GM12878 (cell line): Measurements from ENCODE around the gene NUBPL. TPM values are rescaled to one million over a fixed set of nuclear protein-coding genes. Genes with fewer than 3 reads are reported as not detected.

Experiments
- ATAC-seq: fragments of 200-7000 bp; cut with Tn5 transposase; 3 replicates; pipeline ENCODE4 v1.9.1; 2020; ENCODE audit warnings: mild to moderate bottlenecking, moderate library complexity
- BruUV-seq: library from RNA; stranded (reverse); fragments of 400-500 nt; replicated peaks from 2 replicates; lab custom pipeline; 2021; lab: Mats Ljungman, UMichigan
- CTCF ChIA-PET: fragments of 300-600 bp; sonication (Branson Sonifier 250); formaldehyde crosslinking; extraction: SDS; loops from one replicate; lab custom pipeline; 2021; ENCODE audit warnings: inconsistent platforms; lab: Yijun Ruan, JAX
- POLR2A ChIA-PET: fragments of 350-600 bp; formaldehyde crosslinking; extraction: SDS; loops from one replicate; lab custom pipeline; 2021; ENCODE audit warnings: inconsistent platforms; lab: Charles Lee
- RAD21 ChIA-PET: fragments of 300-600 bp; sonication (Branson Sonifier 250); formaldehyde crosslinking; loops from one replicate; lab custom pipeline; 2023; ENCODE audit warnings: antibody characterized with exemption; ENCODE audit not compliant: unreplicated experiment; lab: Charles Lee
- SMC1A ChIA-PET: fragments of 300-600 bp; sonication (Branson Sonifier 250); formaldehyde crosslinking; loops from one replicate; lab custom pipeline; 2023; ENCODE audit not compliant: unreplicated experiment, uncharacterized antibody; lab: Charles Lee
- DNase-seq: peaks from one replicate; pipeline ENCODE4 v3.0.0-alpha.2; 2011; ENCODE audit warnings: low read depth, low spot score
- FAIRE-seq: peaks from 3 replicates; lab custom pipeline; 2011; peaks lifted over from hg19 to GRCh38; lab: Jason Lieb, UNC
- H2AFZ ChIP-seq: 2 replicates; pipeline ENCODE4 v1.6.0; 2011; ENCODE audit warnings: low read depth, low read length, control low read depth; ENCODE audit not compliant: control insufficient read depth
- H3K27ac ChIP-seq: 2 replicates; pipeline ENCODE4 v1.5.1; 2011; ENCODE audit warnings: control low read depth; ENCODE audit not compliant: control insufficient read depth, insufficient read depth
- H3K27me3 ChIP-seq, 2 experiments: replicated peaks in 1 of 2; 2 replicates each; pipeline versions ENCODE4 v1.6.0 to v1.6.1; 2011; ENCODE audit warnings: low read length in 1 of 2; ENCODE audit not compliant: control insufficient read depth in 2 of 2, insufficient read depth in 2 of 2
- H3K36me3 ChIP-seq, 2 experiments: 2 replicates each; pipeline ENCODE4 v1.5.1; 2011; ENCODE audit warnings: low read length in 1 of 2; ENCODE audit not compliant: control insufficient read depth in 2 of 2, insufficient read depth in 2 of 2
- H3K4me1 ChIP-seq: 2 replicates; pipeline ENCODE4 v1.6.1; 2011; ENCODE audit warnings: mild to moderate bottlenecking, low read length, moderate library complexity, mixed read lengths; ENCODE audit not compliant: control insufficient read depth, insufficient read depth
- H3K4me2 ChIP-seq: 2 replicates; pipeline ENCODE4 v1.6.0; 2011; ENCODE audit warnings: control low read depth; ENCODE audit not compliant: control insufficient read depth, insufficient read depth
- H3K4me3 ChIP-seq: fragments of 200-600 bp; sonication (generic); 2 replicates; pipeline ENCODE4 v1.5.1; 2016
- H3K79me2 ChIP-seq: 2 replicates; pipeline ENCODE4 v1.6.0; 2011; ENCODE audit warnings: low read length; ENCODE audit not compliant: control insufficient read depth, insufficient read depth
- H3K9ac ChIP-seq: 2 replicates; pipeline ENCODE4 v1.8.0; 2011; ENCODE audit warnings: low read length, control low read depth, mixed read lengths; ENCODE audit not compliant: control insufficient read depth, insufficient read depth
- H3K9me3 ChIP-seq: replicated peaks from 3 replicates; pipeline ENCODE4 v1.5.1; 2011; ENCODE audit warnings: mild to moderate bottlenecking, low read length; ENCODE audit not compliant: control insufficient read depth, insufficient read depth
- H4K20me1 ChIP-seq: 2 replicates; pipeline ENCODE4 v1.6.0; 2011; ENCODE audit not compliant: control insufficient read depth, insufficient read depth
- BACH1 ChIP-seq: fragments of 450-650 bp; IDR thresholded peaks from 2 replicates; pipeline ENCODE4 v1.6.1; 2017; ENCODE audit warnings: mild to moderate bottlenecking, borderline replicate concordance
- CBX3 ChIP-seq: fragments of 200-600 bp; sonication (generic); IDR thresholded peaks from 2 replicates; pipeline ENCODE4 v1.6.1; 2016; ENCODE audit warnings: low read depth, borderline replicate concordance
- CHD1 ChIP-seq: IDR thresholded peaks from 2 replicates; pipeline ENCODE4 v1.6.1; 2012; ENCODE audit warnings: low read depth, low read length, improper control_type of control experiment
- CREM ChIP-seq: IDR thresholded peaks from 2 replicates; pipeline ENCODE4 v1.6.1; 2014; ENCODE audit warnings: antibody characterized with exemption, low read depth
- EED ChIP-seq: sonication (generic); IDR thresholded peaks from 2 replicates; pipeline ENCODE4 v1.6.1; 2016; ENCODE audit warnings: antibody characterized with exemption, low read depth
- ESRRA ChIP-seq: IDR thresholded peaks from 2 replicates; pipeline ENCODE4 v1.6.1; 2012; ENCODE audit warnings: mild to moderate bottlenecking, low read length, improper control_type of control experiment
- FOXM1 ChIP-seq: IDR thresholded peaks from 2 replicates; pipeline ENCODE4 v1.6.1; 2012; ENCODE audit warnings: low read depth, mild to moderate bottlenecking, inconsistent platforms, low read length, moderate library complexity
- NBN ChIP-seq: fragments of 450-650 bp; IDR thresholded peaks from 2 replicates; pipeline ENCODE4 v1.6.1; 2016
- NRF1 ChIP-seq: conservative IDR thresholded peaks from 2 replicates; pipeline ENCODE4 v1.6.1; 2011; ENCODE audit warnings: mild to moderate bottlenecking, low read depth, low read length, improper control_type of control experiment
- TAF1 ChIP-seq: IDR thresholded peaks from 2 replicates; pipeline ENCODE4 v1.6.1; 2011; ENCODE audit warnings: mild to moderate bottlenecking, low read depth, low read length, borderline replicate concordance
- TCF12 ChIP-seq: IDR thresholded peaks from 2 replicates; pipeline ENCODE4 v1.6.1; 2011; ENCODE audit warnings: low read depth, mild to moderate bottlenecking, low read length
- ZNF274 ChIP-seq: IDR thresholded peaks from one replicate; pipeline ENCODE4 v1.8.0; 2011; ENCODE audit not compliant: insufficient read length, insufficient read depth
- in situ Hi-C: fragments of 300-500 bp; cut with MboI; formaldehyde crosslinking; loops from 9 replicates; pipeline ENCODE4 v1.14.3; 2018; ENCODE audit warnings: mixed read lengths
- intact Hi-C: fragments of 100-400 bp; cut with micrococcal nuclease; formaldehyde crosslinking; loops from one replicate; pipeline ENCODE4 v1.14.2; 2022; ENCODE audit not compliant: unreplicated experiment
- polyA plus RNA-seq, 11 experiments: library from polyadenylated mRNA; depleted of rRNA in 4 of 11; unstranded in 6 of 11; stranded (reverse) in 5 of 11; fragments of >200 nt; fragmentation: Nextera tagmentation in 4 of 11; fragmentation: Illumina TruSeq in 1 of 11; extraction: Ambion mirVana in 4 of 11; extraction: Trizol in 1 of 11; gene quantifications; 1 replicate in 1 of 11; 2 replicates in 10 of 11; pipeline versions ENCODE4 v1.2.1 to v1.2.3, GENCODE V29; 2011 to 2016; ENCODE audit warnings: inconsistent platforms in 2 of 11, missing spikeins in 2 of 11, low read depth in 1 of 11
- total RNA-seq, 4 experiments: library from RNA; depleted of rRNA in 3 of 4; stranded (reverse); fragments of >200 nt in 3 of 4; fragmentation: Illumina TruSeq in 1 of 4; extraction: Trizol in 1 of 4; gene quantifications; 2 replicates each; pipeline versions ENCODE4 v1.2.1 to v1.2.3, GENCODE V29; 2013 to 2021
- TF ChIP-seq, protein P1 (sequence below): fragments of 450-650 bp; IDR thresholded peaks from 2 replicates; pipeline ENCODE4 v1.6.1; 2017; ENCODE audit warnings: borderline replicate concordance
- TF ChIP-seq, protein P2 (sequence below): IDR thresholded peaks from 2 replicates; pipeline ENCODE4 v1.6.1; 2011; ENCODE audit warnings: borderline replicate concordance, low read depth, mild to moderate bottlenecking, moderate library complexity, mixed read lengths, low read length; ENCODE audit not compliant: insufficient read depth; ENCODE audit errors: extremely low read length
- TF ChIP-seq, protein P3 (sequence below): IDR thresholded peaks from 2 replicates; pipeline ENCODE4 v1.6.1; 2011; ENCODE audit warnings: low read depth, mild to moderate bottlenecking, low read length, moderate library complexity, borderline replicate concordance; ENCODE audit errors: extremely low read depth

NUBPL gene
- total and polyA plus RNA-seq, 10 of the 15 experiments (the other 5 are each of a cell fraction or from before 2014, with no cell fraction given) = 3.4 to 11.6 (median 8.1) TPM

DNA sequence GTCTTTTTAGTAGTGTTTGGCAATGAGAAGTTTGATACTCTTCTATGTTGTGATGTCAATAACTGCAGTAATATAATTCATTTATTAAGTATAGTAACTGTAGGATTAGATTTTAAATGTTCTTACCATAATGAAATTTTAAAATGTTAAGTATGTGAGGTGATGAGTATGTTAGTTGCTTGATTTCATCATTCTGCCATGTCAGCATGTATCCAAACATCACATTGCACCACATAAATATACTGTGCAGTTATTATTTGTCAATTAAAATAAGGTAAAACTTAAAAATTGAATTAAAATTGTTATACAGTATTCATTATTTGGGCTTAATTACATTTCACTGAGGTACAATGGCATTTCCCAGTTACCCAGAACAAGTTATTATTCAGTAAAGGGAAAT is 138.6 kb downstream of the NUBPL start:
- ChIA-PET POLR2A (no interaction called here), SMC1A (no interaction called here), CTCF (no interaction called here), RAD21 (no interaction called here)
- intact Hi-C loops (no loop called here), in situ Hi-C loops (no loop called here)
- FAIRE-seq = no peak
- no peaks in the 10 kb centered on the region for H4K20me1 ChIP-seq
- no peaks in the 10 kb centered on the region; the same call in 1 of the 3 replicates for H3K9me3 ChIP-seq
- H3K36me3 ChIP-seq = no peaks in the 10 kb centered on the region
- H2AFZ ChIP-seq = no peak overlapping the region
- BruUV-seq = no TSS peak
- no peak overlapping the region for H3K4me2 ChIP-seq
- H3K27me3 ChIP-seq = no peaks in the 10 kb centered on the region
- DNase-seq = no peak
- no peak overlapping the region for H3K9ac ChIP-seq
- H3K27ac ChIP-seq = no peak overlapping the region
- no peaks in the 10 kb centered on the region for H3K79me2 ChIP-seq
- no peak for ATAC-seq
- no peaks in the 10 kb centered on the region for H3K4me1 ChIP-seq
- H3K4me3 ChIP-seq = no peak overlapping the region
- TF ChIP-seq, protein P1, sequence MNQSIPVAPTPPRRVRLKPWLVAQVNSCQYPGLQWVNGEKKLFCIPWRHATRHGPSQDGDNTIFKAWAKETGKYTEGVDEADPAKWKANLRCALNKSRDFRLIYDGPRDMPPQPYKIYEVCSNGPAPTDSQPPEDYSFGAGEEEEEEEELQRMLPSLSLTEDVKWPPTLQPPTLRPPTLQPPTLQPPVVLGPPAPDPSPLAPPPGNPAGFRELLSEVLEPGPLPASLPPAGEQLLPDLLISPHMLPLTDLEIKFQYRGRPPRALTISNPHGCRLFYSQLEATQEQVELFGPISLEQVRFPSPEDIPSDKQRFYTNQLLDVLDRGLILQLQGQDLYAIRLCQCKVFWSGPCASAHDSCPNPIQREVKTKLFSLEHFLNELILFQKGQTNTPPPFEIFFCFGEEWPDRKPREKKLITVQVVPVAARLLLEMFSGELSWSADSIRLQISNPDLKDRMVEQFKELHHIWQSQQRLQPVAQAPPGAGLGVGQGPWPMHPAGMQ = no peak
- TF ChIP-seq FOXM1 (no peak), TAF1 (no peak), CBX3 (no peak), NBN (no peak), TCF12 (no peak), ZNF274 (no peak), ESRRA (no peak), NRF1 (no peak), CHD1 (no peak), CREM (no peak), EED (no peak), BACH1 (no peak)
- TF ChIP-seq, protein P2, sequence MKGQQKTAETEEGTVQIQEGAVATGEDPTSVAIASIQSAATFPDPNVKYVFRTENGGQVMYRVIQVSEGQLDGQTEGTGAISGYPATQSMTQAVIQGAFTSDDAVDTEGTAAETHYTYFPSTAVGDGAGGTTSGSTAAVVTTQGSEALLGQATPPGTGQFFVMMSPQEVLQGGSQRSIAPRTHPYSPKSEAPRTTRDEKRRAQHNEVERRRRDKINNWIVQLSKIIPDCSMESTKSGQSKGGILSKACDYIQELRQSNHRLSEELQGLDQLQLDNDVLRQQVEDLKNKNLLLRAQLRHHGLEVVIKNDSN = no peak
- TF ChIP-seq, protein P3, sequence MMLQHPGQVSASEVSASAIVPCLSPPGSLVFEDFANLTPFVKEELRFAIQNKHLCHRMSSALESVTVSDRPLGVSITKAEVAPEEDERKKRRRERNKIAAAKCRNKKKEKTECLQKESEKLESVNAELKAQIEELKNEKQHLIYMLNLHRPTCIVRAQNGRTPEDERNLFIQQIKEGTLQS = no peak
